ENCODE data around the gene DRC3. TPM values are rescaled to one million over a fixed set of nuclear protein-coding genes. Genes with fewer than 3 reads are reported as not detected.

Gene DRC3
- total RNA-seq, 3 donors from 2014 or later = 1.0 to 3.3 (median 1.4) TPM

DNA sequence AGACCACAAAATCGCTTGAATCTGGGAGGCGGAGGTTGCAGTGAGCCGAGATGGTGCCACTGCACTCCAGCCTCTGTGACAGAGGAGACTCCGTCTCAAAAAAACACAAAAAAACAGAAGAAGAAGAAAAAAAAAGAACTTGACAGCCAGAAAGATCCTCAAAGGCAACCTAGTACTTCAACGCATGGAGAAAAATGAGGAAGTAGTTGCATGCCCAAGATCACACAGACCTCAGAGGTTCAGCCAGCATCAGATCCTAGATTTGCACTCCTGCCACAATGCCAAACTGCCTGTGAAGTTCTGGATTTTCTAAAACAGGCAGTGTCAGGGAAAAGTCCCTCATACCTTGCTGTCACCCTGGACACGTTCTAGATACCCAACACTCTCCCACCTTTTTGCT, 64.8 kb downstream of the DRC3 start:
- H3K4me3 ChIP-seq = no peak overlapping the region
- intact Hi-C loops (cut with DNase I, micrococcal nuclease) = loop anchor here (10.0 kb wide), 2 partner anchors 53 to 363 kb away; no protein-coding TSS in a partner anchor
- H3K4me1 ChIP-seq (ENCODE audit: low read depth) = peaks cover 18% of the 10 kb centered on the region
- no peaks in the 10 kb centered on the region for H3K9me3 ChIP-seq
- TF ChIP-seq, protein P1, sequence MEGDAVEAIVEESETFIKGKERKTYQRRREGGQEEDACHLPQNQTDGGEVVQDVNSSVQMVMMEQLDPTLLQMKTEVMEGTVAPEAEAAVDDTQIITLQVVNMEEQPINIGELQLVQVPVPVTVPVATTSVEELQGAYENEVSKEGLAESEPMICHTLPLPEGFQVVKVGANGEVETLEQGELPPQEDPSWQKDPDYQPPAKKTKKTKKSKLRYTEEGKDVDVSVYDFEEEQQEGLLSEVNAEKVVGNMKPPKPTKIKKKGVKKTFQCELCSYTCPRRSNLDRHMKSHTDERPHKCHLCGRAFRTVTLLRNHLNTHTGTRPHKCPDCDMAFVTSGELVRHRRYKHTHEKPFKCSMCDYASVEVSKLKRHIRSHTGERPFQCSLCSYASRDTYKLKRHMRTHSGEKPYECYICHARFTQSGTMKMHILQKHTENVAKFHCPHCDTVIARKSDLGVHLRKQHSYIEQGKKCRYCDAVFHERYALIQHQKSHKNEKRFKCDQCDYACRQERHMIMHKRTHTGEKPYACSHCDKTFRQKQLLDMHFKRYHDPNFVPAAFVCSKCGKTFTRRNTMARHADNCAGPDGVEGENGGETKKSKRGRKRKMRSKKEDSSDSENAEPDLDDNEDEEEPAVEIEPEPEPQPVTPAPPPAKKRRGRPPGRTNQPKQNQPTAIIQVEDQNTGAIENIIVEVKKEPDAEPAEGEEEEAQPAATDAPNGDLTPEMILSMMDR (IDR thresholded peaks at IDR 0.05) = no peak
- H3K36me3 ChIP-seq (ENCODE audit: low read depth) = no peaks in the 10 kb centered on the region
- ATAC-seq (no peak), DNase-seq (no peak)

DNA sequence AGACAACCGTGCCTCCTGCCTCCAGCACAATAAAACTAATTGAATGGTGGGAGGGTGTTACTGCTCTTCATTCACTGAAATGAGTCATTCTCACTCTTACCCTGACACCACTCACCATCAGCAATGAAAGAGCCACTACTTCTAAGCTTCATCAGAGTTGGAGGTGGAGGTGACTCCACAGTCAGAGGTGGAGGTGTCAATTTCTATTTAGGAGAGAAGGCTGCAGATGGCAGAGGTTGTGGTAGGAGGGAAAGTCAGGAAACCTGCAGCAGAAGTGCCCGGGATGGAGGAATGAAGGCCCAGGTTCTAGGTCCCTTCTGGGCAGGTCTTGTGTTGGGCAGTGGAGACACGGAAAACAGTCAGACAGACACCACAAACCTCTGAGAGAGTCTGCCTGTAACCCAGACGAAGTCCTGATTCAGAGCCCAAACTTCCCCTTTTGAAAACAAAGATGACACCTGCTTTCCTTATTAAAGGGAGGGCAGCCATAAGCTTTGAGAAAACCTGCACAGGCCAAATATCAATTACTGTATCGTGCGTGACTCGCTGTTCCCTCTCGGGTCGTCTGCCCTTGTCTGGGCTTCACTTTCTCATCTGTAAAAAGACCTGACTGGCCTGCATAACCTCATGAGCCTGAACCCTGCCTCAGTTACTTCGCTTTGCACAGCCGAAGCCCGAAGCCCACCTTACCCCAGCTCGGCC, 65.6 kb downstream of the DRC3 start:
- H3K9me3 ChIP-seq = no peaks in the 10 kb centered on the region
- H3K4me1 ChIP-seq (ENCODE audit: low read depth) = peaks cover 18% of the 10 kb centered on the region
- H3K4me3 ChIP-seq = peak overlapping the region; percentile 77
- ATAC-seq = peak; percentile 0
- no peak for DNase-seq
- TF ChIP-seq, protein P1 (IDR thresholded peaks at IDR 0.05) = no peak
- intact Hi-C loops (cut with DNase I, micrococcal nuclease) = loop anchor here (10.0 kb wide), 2 partner anchors 53 to 363 kb away; no protein-coding TSS in a partner anchor
- H3K36me3 ChIP-seq (ENCODE audit: low read depth) = no peaks in the 10 kb centered on the region

DNA sequence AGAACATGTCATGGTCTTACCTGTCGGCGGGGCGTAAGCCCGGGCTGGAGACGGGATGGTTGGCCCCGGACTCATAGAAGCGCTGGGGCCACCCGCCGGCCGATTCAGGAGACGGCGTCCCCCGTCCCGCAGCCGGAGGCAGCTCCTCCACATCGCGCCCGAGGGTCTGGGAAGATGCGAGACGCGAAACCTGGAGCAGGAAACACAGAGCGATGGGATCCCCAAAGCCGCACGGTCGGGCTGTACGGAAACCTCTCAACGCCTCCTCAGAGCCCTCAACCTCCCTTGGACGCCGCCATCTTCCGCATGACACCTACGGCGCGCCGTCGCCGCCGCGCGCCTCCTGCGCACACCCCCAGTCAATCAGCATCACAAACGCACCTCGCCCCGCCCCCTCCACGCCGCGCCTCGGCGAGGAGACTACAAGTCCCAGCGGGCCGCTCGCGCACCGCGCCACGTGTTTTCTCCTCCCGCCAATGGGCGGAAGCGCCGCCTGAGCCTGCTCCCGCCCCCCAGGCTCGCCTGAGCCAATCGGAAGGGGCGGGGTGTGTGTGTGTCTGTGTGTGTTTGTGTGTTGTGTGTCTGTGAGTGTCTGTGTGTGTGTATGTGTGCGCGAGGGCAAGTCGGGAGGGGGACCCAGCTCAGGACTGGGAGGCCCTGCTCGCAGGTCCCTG, 66.3 kb downstream of the DRC3 start, which contains the start of the genes ATPAF2 and GID4:
Gene ATPAF2 (minus strand): TSS at position 308 of the 674 bp plus-strand sequence. CDS start 155 bp downstream, at position 153.
Gene GID4 (plus strand): TSS at position 548 of the 674 bp plus-strand sequence. CDS start 57 bp downstream, at position 605.
- DNase-seq (peak; percentile 99 to 100 (median 100)), ATAC-seq (peak; percentile 97)
- Histone ChIP-seq H3K4me3 (peak within 1 kb of the TSS; percentile 77), H3K36me3 (ENCODE audit: low read depth) (no peaks in the 10 kb centered on the region), H3K4me1 (ENCODE audit: low read depth) (peaks cover 18% of the 10 kb centered on the region), H3K9me3 (no peaks in the 10 kb centered on the region)
- intact Hi-C loops (cut with DNase I, micrococcal nuclease) = loop anchor here (10.0 kb wide), 2 partner anchors 54 to 364 kb away; no protein-coding TSS in a partner anchor
- TF ChIP-seq, protein P1 (IDR thresholded peaks at IDR 0.05) = no peak

DNA sequence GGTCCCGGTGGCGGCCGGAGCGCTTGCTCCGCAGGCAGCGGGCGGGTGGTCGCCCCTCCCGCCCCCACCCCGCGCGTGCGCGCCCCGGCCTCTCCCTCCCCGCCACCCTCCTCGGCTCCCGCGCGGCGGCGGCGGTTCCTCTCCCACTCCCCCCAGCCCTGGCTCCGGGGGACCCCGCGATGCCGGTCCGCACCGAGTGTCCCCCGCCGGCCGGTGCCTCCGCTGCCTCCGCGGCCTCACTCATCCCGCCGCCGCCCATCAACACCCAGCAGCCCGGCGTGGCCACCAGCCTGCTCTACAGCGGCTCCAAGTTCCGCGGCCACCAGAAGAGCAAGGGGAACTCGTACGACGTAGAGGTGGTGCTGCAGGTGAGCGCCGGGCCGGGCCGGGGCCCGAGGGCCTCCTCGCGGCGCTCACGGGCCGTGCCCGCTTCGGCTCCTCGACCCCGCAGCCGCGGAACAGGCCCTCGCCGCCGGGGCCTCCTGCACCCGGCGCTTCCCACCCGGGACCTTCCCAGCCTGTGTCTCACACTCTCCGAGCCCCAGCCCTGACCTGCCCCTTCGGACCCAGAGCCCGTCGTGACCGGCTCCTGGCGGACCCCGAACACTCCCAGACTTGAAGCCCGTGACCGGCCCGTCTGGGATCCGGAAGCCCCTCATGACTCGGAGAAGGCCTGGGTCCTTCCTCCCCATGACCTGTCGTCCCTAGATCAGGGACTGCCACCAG, 67.0 kb downstream of the DRC3 start:
- H3K36me3 ChIP-seq (ENCODE audit: low read depth) = no peaks in the 10 kb centered on the region
- H3K9me3 ChIP-seq = no peaks in the 10 kb centered on the region
- peaks cover 18% of the 10 kb centered on the region for H3K4me1 ChIP-seq (ENCODE audit: low read depth)
- intact Hi-C loops (cut with DNase I, micrococcal nuclease) = loop anchor here (10.0 kb wide), 2 partner anchors 55 to 365 kb away; no protein-coding TSS in a partner anchor
- TF ChIP-seq, protein P1 (IDR thresholded peaks at IDR 0.05) = no peak
- DNase-seq = peak; percentile 17 to 67 (median 55)
- peak overlapping the region; percentile 77 for H3K4me3 ChIP-seq
- ATAC-seq = peak; percentile 47

DNA sequence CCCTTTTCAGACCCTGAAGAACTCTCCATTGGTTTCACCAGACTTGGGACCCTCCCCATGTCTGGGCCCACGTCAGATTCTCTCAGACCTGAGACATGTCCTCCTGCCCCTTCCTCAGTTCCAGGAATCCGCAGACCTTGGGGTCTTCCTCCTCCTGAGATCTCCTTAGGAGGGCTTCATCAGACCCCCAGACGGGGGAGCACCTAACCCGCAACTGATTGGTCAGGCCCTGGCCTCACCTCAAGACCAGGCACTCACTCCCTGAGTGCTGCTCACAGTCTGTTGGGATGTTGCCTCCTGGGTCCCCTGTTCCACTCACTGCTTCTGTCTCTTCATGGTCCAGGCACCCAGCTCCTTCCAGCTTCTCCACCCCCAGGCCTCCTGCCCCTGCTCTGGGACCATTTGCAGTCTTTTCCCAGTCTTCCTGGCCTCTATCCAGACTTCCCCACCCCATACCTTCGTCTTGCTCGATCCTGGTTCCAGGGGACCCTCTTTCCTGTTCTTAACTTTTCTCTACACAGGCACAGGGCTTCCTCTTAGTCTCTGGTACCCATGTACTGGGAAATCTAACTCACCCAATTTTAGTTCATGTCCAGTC, 67.7 kb downstream of the DRC3 start:
- DNase-seq (peak in 1 of 3 donors; percentile 34), ATAC-seq (no peak)
- TF ChIP-seq, protein P1 (IDR thresholded peaks at IDR 0.05) = no peak
- Histone ChIP-seq H3K9me3 (no peaks in the 10 kb centered on the region), H3K4me3 (no peak overlapping the region), H3K36me3 (ENCODE audit: low read depth) (no peaks in the 10 kb centered on the region), H3K4me1 (ENCODE audit: low read depth) (peaks cover 18% of the 10 kb centered on the region)
- intact Hi-C loops (cut with DNase I, micrococcal nuclease) = no loop called here

Data from mucosa of descending colon (tissue), 3 donors.